Measurements from ENCODE around the gene PRR18. TPM values are rescaled to one million over a fixed set of nuclear protein-coding genes. Genes with fewer than 3 reads are reported as not detected.
A peak's percentile ranks its signal among the peaks of the same experiment; 100 is the strongest.

Gene PRR18
- total and polyA plus RNA-seq, 9 of the 15 experiments (the other 6 are each of a cell fraction or from before 2014, with no cell fraction given): not detected

DNA sequence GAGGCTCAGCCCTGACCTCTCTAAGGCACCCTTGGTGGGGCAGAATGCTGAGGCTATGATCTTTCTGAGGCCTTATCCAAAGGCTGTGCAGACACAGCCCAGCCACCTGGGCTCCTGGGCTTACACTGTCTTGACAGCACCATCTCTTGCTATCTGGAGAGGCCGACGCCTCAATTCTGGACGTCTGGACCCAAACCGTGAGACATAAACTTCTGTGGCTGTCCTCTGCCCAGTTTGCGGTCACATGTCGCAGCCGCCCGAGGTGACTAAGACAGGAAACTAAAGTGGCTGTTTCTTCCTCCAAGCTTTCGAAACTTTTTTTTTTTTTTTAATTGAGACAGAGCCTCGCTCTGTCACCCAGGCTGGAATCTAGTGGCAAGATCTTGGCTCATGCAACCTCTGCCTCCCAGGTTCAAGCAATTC lies 49.3 kb downstream of the PRR18 start (continued):
- TF ChIP-seq CBFB (CRISPR knock-in tag; IDR thresholded peaks at IDR 0.05) (0 out of 2 replicates have a peak, but pooled peaks have one; percentile 63), BRD4 (IDR thresholded peaks at IDR 0.05) (no peak), HMGN3 (IDR thresholded peaks at IDR 0.05; ENCODE audit: borderline replicate concordance, extremely low read depth, insufficient read length, low read depth, low read length) (no peak), ZNF384 (IDR thresholded peaks at IDR 0.05; ENCODE audit: low read depth, low read length) (peak; percentile 27), HLTF (IDR thresholded peaks at IDR 0.05) (no peak), GTF2E2 (tag; IDR thresholded peaks at IDR 0.05) (no peak), KDM1A (IDR thresholded peaks at IDR 0.05) (no peak), ZFP36 (IDR thresholded peaks at IDR 0.05; ENCODE audit: low read depth, low read length, partially characterized antibody) (no peak), DPF2 (IDR thresholded peaks at IDR 0.05) (peak; percentile 25; the same call in 1 of the 2 replicates), SMAD4 (CRISPR knock-in tag; conservative IDR thresholded peaks at IDR 0.05) (peak; percentile 87), RFX7 (CRISPR knock-in tag; IDR thresholded peaks at IDR 0.05) (no peak), CREM (IDR thresholded peaks at IDR 0.05; ENCODE audit: low read depth) (no peak), CHD2 (IDR thresholded peaks at IDR 0.05; ENCODE audit: low read depth, low read length) (no peak), GATA2 (CRISPR knock-in tag; IDR thresholded peaks at IDR 0.05) (no peak), NUFIP1 (IDR thresholded peaks at IDR 0.05; ENCODE audit: partially characterized antibody) (no peak), ADNP (tag; IDR thresholded peaks at IDR 0.05) (no peak), TAF9B (IDR thresholded peaks at IDR 0.05; ENCODE audit: partially characterized antibody) (no peak), ZKSCAN8 (CRISPR knock-in tag; IDR thresholded peaks at IDR 0.05) (no peak)
- TF ChIP-seq, protein P1, sequence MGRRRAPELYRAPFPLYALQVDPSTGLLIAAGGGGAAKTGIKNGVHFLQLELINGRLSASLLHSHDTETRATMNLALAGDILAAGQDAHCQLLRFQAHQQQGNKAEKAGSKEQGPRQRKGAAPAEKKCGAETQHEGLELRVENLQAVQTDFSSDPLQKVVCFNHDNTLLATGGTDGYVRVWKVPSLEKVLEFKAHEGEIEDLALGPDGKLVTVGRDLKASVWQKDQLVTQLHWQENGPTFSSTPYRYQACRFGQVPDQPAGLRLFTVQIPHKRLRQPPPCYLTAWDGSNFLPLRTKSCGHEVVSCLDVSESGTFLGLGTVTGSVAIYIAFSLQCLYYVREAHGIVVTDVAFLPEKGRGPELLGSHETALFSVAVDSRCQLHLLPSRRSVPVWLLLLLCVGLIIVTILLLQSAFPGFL (CRISPR knock-in tag; IDR thresholded peaks at IDR 0.05): no peak
- TF ChIP-seq, protein P2, sequence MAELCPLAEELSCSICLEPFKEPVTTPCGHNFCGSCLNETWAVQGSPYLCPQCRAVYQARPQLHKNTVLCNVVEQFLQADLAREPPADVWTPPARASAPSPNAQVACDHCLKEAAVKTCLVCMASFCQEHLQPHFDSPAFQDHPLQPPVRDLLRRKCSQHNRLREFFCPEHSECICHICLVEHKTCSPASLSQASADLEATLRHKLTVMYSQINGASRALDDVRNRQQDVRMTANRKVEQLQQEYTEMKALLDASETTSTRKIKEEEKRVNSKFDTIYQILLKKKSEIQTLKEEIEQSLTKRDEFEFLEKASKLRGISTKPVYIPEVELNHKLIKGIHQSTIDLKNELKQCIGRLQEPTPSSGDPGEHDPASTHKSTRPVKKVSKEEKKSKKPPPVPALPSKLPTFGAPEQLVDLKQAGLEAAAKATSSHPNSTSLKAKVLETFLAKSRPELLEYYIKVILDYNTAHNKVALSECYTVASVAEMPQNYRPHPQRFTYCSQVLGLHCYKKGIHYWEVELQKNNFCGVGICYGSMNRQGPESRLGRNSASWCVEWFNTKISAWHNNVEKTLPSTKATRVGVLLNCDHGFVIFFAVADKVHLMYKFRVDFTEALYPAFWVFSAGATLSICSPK (IDR thresholded peaks at IDR 0.05; ENCODE audit: borderline replicate concordance): no peak
- TF ChIP-seq, protein P3, sequence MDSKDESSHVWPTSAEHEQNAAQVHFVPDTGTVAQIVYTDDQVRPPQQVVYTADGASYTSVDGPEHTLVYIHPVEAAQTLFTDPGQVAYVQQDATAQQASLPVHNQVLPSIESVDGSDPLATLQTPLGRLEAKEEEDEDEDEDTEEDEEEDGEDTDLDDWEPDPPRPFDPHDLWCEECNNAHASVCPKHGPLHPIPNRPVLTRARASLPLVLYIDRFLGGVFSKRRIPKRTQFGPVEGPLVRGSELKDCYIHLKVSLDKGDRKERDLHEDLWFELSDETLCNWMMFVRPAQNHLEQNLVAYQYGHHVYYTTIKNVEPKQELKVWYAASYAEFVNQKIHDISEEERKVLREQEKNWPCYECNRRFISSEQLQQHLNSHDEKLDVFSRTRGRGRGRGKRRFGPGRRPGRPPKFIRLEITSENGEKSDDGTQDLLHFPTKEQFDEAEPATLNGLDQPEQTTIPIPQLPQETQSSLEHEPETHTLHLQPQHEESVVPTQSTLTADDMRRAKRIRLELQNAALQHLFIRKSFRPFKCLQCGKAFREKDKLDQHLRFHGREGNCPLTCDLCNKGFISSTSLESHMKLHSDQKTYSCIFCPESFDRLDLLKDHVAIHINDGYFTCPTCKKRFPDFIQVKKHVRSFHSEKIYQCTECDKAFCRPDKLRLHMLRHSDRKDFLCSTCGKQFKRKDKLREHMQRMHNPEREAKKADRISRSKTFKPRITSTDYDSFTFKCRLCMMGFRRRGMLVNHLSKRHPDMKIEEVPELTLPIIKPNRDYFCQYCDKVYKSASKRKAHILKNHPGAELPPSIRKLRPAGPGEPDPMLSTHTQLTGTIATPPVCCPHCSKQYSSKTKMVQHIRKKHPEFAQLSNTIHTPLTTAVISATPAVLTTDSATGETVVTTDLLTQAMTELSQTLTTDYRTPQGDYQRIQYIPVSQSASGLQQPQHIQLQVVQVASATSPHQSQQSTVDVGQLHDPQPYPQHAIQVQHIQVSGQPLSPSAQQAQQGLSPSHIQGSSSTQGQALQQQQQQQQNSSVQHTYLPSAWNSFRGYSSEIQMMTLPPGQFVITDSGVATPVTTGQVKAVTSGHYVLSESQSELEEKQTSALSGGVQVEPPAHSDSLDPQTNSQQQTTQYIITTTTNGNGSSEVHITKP (IDR thresholded peaks at IDR 0.05; ENCODE audit: partially characterized antibody): no peak
- TF ChIP-seq, protein P4, sequence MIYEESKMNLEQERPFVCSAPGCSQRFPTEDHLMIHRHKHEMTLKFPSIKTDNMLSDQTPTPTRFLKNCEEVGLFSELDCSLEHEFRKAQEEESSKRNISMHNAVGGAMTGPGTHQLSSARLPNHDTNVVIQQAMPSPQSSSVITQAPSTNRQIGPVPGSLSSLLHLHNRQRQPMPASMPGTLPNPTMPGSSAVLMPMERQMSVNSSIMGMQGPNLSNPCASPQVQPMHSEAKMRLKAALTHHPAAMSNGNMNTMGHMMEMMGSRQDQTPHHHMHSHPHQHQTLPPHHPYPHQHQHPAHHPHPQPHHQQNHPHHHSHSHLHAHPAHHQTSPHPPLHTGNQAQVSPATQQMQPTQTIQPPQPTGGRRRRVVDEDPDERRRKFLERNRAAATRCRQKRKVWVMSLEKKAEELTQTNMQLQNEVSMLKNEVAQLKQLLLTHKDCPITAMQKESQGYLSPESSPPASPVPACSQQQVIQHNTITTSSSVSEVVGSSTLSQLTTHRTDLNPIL (CRISPR knock-in tag; IDR thresholded peaks at IDR 0.05): no peak

Data from K562 (cell line).